GM12878 (cell line): ENCODE data around the gene BAAT. TPM values are rescaled to one million over a fixed set of nuclear protein-coding genes. Genes with fewer than 3 reads are reported as not detected.

Experiments
- ATAC-seq: fragments of 200-7000 bp; cut with Tn5 transposase; 3 replicates; pipeline ENCODE4 v1.9.1; 2020; ENCODE audit warnings: mild to moderate bottlenecking, moderate library complexity
- BruUV-seq: library from RNA; stranded (reverse); fragments of 400-500 nt; replicated peaks from 2 replicates; lab custom pipeline; 2021; lab: Mats Ljungman, UMichigan
- CTCF ChIA-PET: fragments of 300-600 bp; sonication (Branson Sonifier 250); formaldehyde crosslinking; extraction: SDS; loops from one replicate; lab custom pipeline; 2021; ENCODE audit warnings: inconsistent platforms; lab: Yijun Ruan, JAX
- POLR2A ChIA-PET: fragments of 350-600 bp; formaldehyde crosslinking; extraction: SDS; loops from one replicate; lab custom pipeline; 2021; ENCODE audit warnings: inconsistent platforms; lab: Charles Lee
- RAD21 ChIA-PET: fragments of 300-600 bp; sonication (Branson Sonifier 250); formaldehyde crosslinking; loops from one replicate; lab custom pipeline; 2023; ENCODE audit warnings: antibody characterized with exemption; ENCODE audit not compliant: unreplicated experiment; lab: Charles Lee
- SMC1A ChIA-PET: fragments of 300-600 bp; sonication (Branson Sonifier 250); formaldehyde crosslinking; loops from one replicate; lab custom pipeline; 2023; ENCODE audit not compliant: unreplicated experiment, uncharacterized antibody; lab: Charles Lee
- DNase-seq: peaks from one replicate; pipeline ENCODE4 v3.0.0-alpha.2; 2011; ENCODE audit warnings: low read depth, low spot score
- FAIRE-seq: peaks from 3 replicates; lab custom pipeline; 2011; peaks lifted over from hg19 to GRCh38; lab: Jason Lieb, UNC
- H2AFZ ChIP-seq: 2 replicates; pipeline ENCODE4 v1.6.0; 2011; ENCODE audit warnings: low read depth, low read length, control low read depth; ENCODE audit not compliant: control insufficient read depth
- H3K27ac ChIP-seq: 2 replicates; pipeline ENCODE4 v1.5.1; 2011; ENCODE audit warnings: control low read depth; ENCODE audit not compliant: control insufficient read depth, insufficient read depth
- H3K27me3 ChIP-seq, 2 experiments: replicated peaks in 1 of 2; 2 replicates each; pipeline versions ENCODE4 v1.6.0 to v1.6.1; 2011; ENCODE audit warnings: low read length in 1 of 2; ENCODE audit not compliant: control insufficient read depth in 2 of 2, insufficient read depth in 2 of 2
- H3K36me3 ChIP-seq, 2 experiments: 2 replicates each; pipeline ENCODE4 v1.5.1; 2011; ENCODE audit warnings: low read length in 1 of 2; ENCODE audit not compliant: control insufficient read depth in 2 of 2, insufficient read depth in 2 of 2
- H3K4me1 ChIP-seq: 2 replicates; pipeline ENCODE4 v1.6.1; 2011; ENCODE audit warnings: mild to moderate bottlenecking, low read length, moderate library complexity, mixed read lengths; ENCODE audit not compliant: control insufficient read depth, insufficient read depth
- H3K4me2 ChIP-seq: 2 replicates; pipeline ENCODE4 v1.6.0; 2011; ENCODE audit warnings: control low read depth; ENCODE audit not compliant: control insufficient read depth, insufficient read depth
- H3K4me3 ChIP-seq: fragments of 200-600 bp; sonication (generic); 2 replicates; pipeline ENCODE4 v1.5.1; 2016
- H3K79me2 ChIP-seq: 2 replicates; pipeline ENCODE4 v1.6.0; 2011; ENCODE audit warnings: low read length; ENCODE audit not compliant: control insufficient read depth, insufficient read depth
- H3K9ac ChIP-seq: 2 replicates; pipeline ENCODE4 v1.8.0; 2011; ENCODE audit warnings: low read length, control low read depth, mixed read lengths; ENCODE audit not compliant: control insufficient read depth, insufficient read depth
- H3K9me3 ChIP-seq: replicated peaks from 3 replicates; pipeline ENCODE4 v1.5.1; 2011; ENCODE audit warnings: mild to moderate bottlenecking, low read length; ENCODE audit not compliant: control insufficient read depth, insufficient read depth
- H4K20me1 ChIP-seq: 2 replicates; pipeline ENCODE4 v1.6.0; 2011; ENCODE audit not compliant: control insufficient read depth, insufficient read depth
- BHLHE40 ChIP-seq, 2 experiments: fragments of 450-650 bp in 1 of 2; IDR thresholded peaks; 2 replicates each; pipeline ENCODE4 v1.6.1; 2011 to 2017; ENCODE audit warnings: low read depth in 2 of 2, borderline replicate concordance in 1 of 2, improper control_type of control experiment in 1 of 2, low read length in 1 of 2, mild to moderate bottlenecking in 1 of 2
- E4F1 ChIP-seq: fragments of 450-650 bp; IDR thresholded peaks from 2 replicates; pipeline ENCODE4 v1.6.1; 2018; ENCODE audit warnings: borderline replicate concordance, mild to moderate bottlenecking; ENCODE audit not compliant: partially characterized antibody
- FOXM1 ChIP-seq: IDR thresholded peaks from 2 replicates; pipeline ENCODE4 v1.6.1; 2012; ENCODE audit warnings: low read depth, mild to moderate bottlenecking, inconsistent platforms, low read length, moderate library complexity
- HDAC6 ChIP-seq: fragments of 200-600 bp; sonication (generic); IDR thresholded peaks from one replicate; pipeline ENCODE4 v1.8.0; 2017; ENCODE audit warnings: antibody characterized with exemption; ENCODE audit not compliant: unreplicated experiment
- HDGF ChIP-seq: fragments of 450-650 bp; IDR thresholded peaks from 2 replicates; pipeline ENCODE4 v1.6.1; 2016; ENCODE audit warnings: antibody characterized with exemption
- MXI1 ChIP-seq: fragments of 150-350 bp; IDR thresholded peaks from 2 replicates; pipeline ENCODE4 v1.6.1; 2011; ENCODE audit warnings: low read depth, mild to moderate bottlenecking, inconsistent platforms, low read length, improper control_type of control experiment
- NR2C2 ChIP-seq: IDR thresholded peaks from 2 replicates; pipeline ENCODE4 v1.6.1; 2011; ENCODE audit warnings: borderline replicate concordance, low read depth; ENCODE audit not compliant: control insufficient read depth, insufficient read length
- PAX8 ChIP-seq: fragments of 450-650 bp; IDR thresholded peaks from 2 replicates; pipeline ENCODE4 v1.6.1; 2017; ENCODE audit warnings: mild to moderate bottlenecking, moderate library complexity
- SIX5 ChIP-seq: IDR thresholded peaks from 2 replicates; pipeline ENCODE4 v1.6.1; 2011; ENCODE audit warnings: mild to moderate bottlenecking, low read depth, low read length, moderate library complexity; ENCODE audit not compliant: severe bottlenecking
- SRF ChIP-seq, 2 experiments: IDR thresholded peaks; 2 replicates each; pipeline ENCODE4 v1.6.1; 2011; ENCODE audit warnings: low read depth in 2 of 2, low read length in 2 of 2, mild to moderate bottlenecking in 1 of 2, moderate library complexity in 1 of 2
- ZBTB33 ChIP-seq: fragments of 450-650 bp; IDR thresholded peaks from 2 replicates; pipeline ENCODE4 v1.6.1; 2017; ENCODE audit warnings: mild to moderate bottlenecking
- ZNF622 ChIP-seq: fragments of 450-650 bp; IDR thresholded peaks from 2 replicates; pipeline ENCODE4 v1.6.1; 2017; ENCODE audit warnings: mild to moderate bottlenecking, inconsistent platforms
- ZSCAN29 ChIP-seq: fragments of 450-650 bp; IDR thresholded peaks from 2 replicates; pipeline ENCODE4 v1.6.1; 2017; ENCODE audit warnings: mild to moderate bottlenecking, moderate library complexity
- WGBS: methylation state at CpG from one replicate; pipeline ENCODE4 v1.1.6; 2016; ENCODE audit warnings: low lambda C conversion rate; ENCODE audit not compliant: insufficient replicate concordance, insufficient coverage; ENCODE audit errors: missing lambda C conversion rate; 5-methylcytosine and 5-hydroxymethylcytosine counted together
- in situ Hi-C: fragments of 300-500 bp; cut with MboI; formaldehyde crosslinking; loops from 9 replicates; pipeline ENCODE4 v1.14.3; 2018; ENCODE audit warnings: mixed read lengths
- intact Hi-C: fragments of 100-400 bp; cut with micrococcal nuclease; formaldehyde crosslinking; loops from one replicate; pipeline ENCODE4 v1.14.2; 2022; ENCODE audit not compliant: unreplicated experiment
- polyA plus RNA-seq, 11 experiments: library from polyadenylated mRNA; depleted of rRNA in 4 of 11; unstranded in 6 of 11; stranded (reverse) in 5 of 11; fragments of >200 nt; fragmentation: Nextera tagmentation in 4 of 11; fragmentation: Illumina TruSeq in 1 of 11; extraction: Ambion mirVana in 4 of 11; extraction: Trizol in 1 of 11; gene quantifications; 1 replicate in 1 of 11; 2 replicates in 10 of 11; pipeline versions ENCODE4 v1.2.1 to v1.2.3, GENCODE V29; 2011 to 2016; ENCODE audit warnings: inconsistent platforms in 2 of 11, missing spikeins in 2 of 11, low read depth in 1 of 11
- total RNA-seq, 4 experiments: library from RNA; depleted of rRNA in 3 of 4; stranded (reverse); fragments of >200 nt in 3 of 4; fragmentation: Illumina TruSeq in 1 of 4; extraction: Trizol in 1 of 4; gene quantifications; 2 replicates each; pipeline versions ENCODE4 v1.2.1 to v1.2.3, GENCODE V29; 2013 to 2021

The BAAT gene
- total and polyA plus RNA-seq, 10 of the 15 experiments (the other 5 are each of a cell fraction or from before 2014, with no cell fraction given), result 0.02 to 0.26 (median 0.06) TPM; not detected in 2

GRCh38 chr9:101372327-101373118 lies 12.3 kb downstream of the BAAT start:
- Histone ChIP-seq H3K79me2 (no peaks in the 10 kb centered on the region), H3K9me3 (no peaks in the 10 kb centered on the region)
- ATAC-seq, result no peak
- RAD21 ChIA-PET, result no interaction called here
- TF ChIP-seq FOXM1 (no peak), ZNF622 (no peak), NR2C2 (no peak), MXI1 (no peak), E4F1 (no peak), ZBTB33 (no peak), SRF (IDR thresholded peaks at IDR 0.05; ENCODE audit: low read depth in 2 of 2, low read length in 2 of 2) (no peak), SIX5 (no peak), HDAC6 (no peak), BHLHE40 (IDR thresholded peaks at IDR 0.05; ENCODE audit: borderline replicate concordance in 1 of 2, low read depth in 2 of 2, low read length in 1 of 2) (no peak), ZSCAN29 (no peak), PAX8 (no peak), HDGF (no peak)
- TF ChIP-seq, all 136 proteins: peak for 0
- no peaks in the 10 kb centered on the region for H4K20me1 ChIP-seq
- DNase-seq (no peak), FAIRE-seq (no peak)
- no peak overlapping the region for H3K27ac ChIP-seq
- in situ Hi-C loops (no loop called here), intact Hi-C loops (no loop called here)
- ChIA-PET POLR2A (interaction anchor here (0.6 kb wide), 1 partner anchor 10 kb away, joined by 3 read pairs; no protein-coding TSS in a partner anchor), SMC1A (interaction anchor here (0.8 to 1.4 kb wide), 3 partner anchors 9 to 161 kb away, joined by 3 to 6 read pairs (median 4); partner anchors contain the start of gene RNF20), CTCF (interaction anchor here (1.1 to 1.5 kb wide), 4 partner anchors 20 to 116 kb away, joined by 3 to 5 read pairs (median 3); no protein-coding TSS in a partner anchor)
- no peak overlapping the region for H3K4me3 ChIP-seq
- no peaks in the 10 kb centered on the region for H3K27me3 ChIP-seq
- no peak overlapping the region for H2AFZ ChIP-seq
- H3K36me3 ChIP-seq, result no peaks in the 10 kb centered on the region
- BruUV-seq, result no TSS peak
- no peak overlapping the region for H3K4me2 ChIP-seq
- no peaks in the 10 kb centered on the region for H3K4me1 ChIP-seq
- WGBS, result 23% methylated on average over 2 of the region's 2 CpGs
- no peak overlapping the region for H3K9ac ChIP-seq
